Head of caudate nucleus (tissue), 42 donors: Measurements from ENCODE around the gene CADM1.
A peak's percentile ranks its signal among the peaks of the same experiment; 100 is the strongest.

Experiments
- DNase-seq, 42 donors: peaks; one replicate each; pipeline versions ENCODE4 v3.0.0 to v3.0.0-alpha.2; 2020 to 2021; ENCODE audit warnings: mixed read lengths in 7 of 42
- intact Hi-C: fragments of 100-400 bp; cut with DNase I; formaldehyde crosslinking; loops from one replicate; pipeline ENCODE4 v1.15.0; 2022

CADM1 gene

DNA sequence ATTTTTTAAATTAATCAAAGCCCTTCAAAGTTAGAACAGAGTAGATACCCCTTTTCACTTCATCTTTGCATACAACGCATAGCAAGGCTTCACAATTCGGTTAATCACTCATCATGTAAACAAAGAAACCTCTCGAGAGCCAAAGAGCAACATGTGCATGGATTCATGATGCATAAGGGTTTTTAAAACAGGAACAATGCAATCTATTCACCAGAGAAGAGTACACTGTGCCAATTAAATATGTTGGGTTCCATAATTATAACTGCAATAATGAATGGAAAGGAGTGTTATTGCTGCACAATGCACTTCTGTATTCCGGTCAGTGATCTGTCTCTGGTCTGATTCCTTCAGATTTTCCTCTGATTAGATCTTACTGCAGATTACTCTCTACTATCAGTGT is 45.3 kb downstream of the CADM1 start:
- intact Hi-C loops, result no loop called here
- peak in 1 of 42 donors; percentile 7 for DNase-seq

DNA sequence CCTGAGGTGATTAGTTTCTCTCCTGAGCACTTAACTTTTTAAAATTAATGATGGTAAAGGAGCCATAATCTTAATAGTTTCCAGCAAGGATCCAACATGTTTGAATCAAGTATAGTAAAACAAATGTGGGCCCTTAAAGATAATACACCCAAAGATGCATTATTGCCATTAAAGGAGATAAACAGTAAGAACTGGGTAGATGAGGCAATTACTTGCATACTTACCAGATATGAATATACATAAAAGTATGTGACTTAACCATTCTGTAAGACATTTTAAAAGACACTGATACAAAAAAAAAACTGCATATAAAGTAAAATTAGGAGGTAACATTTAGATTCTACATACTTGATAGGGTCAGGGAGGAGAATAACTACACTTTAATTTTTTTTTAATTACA is 48.2 kb downstream of the CADM1 start:
- intact Hi-C loops, result no loop called here
- no peak for DNase-seq

DNA sequence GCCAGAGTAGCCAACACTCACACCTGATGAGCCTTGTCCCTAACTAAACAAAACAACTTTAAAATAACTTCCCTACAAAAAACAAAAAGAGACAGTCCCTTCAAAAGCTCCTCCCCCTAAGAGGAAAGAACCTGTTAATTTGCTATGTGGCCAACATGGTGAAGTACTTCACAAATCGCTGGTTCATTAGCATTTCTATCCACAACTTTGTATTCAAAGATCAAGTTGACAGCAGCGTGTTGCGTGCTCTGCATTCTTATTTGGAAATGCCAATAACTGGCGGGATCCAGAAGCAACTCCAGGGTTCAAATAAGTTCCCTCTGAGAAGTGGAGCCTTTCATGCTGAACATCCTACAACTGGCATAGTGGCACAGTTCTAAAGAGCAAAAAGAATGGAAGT is 48.6 kb downstream of the CADM1 start:
- DNase-seq, result peak in 2 of 42 donors; percentile 7 to 9
- intact Hi-C loops, result no loop called here

DNA sequence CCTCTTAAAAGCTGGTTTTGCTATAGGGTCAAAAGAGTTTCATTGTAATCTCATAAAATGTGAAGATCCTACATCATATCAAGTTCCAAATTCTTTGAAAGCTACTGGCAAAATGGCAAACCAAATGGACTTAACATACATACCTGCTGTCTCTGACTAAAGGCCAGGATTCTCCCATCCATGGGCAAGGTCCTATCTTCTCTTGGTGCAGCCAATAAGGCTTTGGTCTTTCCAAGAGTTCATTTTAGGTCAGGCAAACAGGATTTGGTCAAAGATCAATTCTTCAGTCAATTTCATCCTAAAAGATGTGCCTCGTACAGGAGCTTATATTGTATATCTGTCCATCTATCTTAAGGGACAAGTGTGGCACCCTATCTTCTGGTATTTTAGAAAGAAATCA is 49.7 kb downstream of the CADM1 start:
- intact Hi-C loops, result no loop called here

DNA sequence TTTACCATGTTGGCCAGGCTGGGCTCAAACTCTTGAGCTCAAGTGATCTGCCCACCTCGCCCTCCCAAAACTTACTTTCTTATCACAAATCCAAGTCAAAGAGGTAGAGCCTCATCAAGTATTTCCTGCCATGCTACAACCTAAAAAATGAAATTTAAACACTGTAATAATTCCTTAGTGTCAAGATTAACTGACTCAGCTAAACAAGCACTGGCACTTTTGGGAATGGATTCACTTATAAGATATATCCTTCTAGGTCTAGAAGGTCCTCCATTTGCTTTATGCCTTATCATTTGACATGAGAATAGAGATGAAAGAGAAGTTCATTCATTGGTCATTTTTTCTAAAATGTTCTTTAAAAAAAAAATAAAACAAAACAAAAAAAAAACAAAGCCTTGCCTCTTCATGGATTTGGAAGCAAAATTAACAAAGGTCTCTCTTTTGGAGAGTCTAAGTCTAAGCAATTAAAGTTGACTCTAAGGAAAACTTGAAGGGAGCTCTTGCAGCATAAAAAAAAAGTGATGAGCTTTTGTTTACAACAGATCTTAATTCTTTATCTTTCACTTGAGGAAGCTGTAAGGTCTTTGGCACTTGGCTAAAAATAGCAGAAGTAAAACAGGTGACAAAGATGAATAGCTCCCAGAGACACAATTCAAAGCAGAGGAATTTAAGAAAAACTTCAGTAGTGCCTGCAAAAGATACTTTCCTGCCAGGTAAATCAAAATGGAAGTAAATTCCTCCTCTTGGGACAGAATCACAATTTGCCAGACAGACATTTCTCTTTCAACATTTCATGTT is 50.3 kb downstream of the CADM1 start:
- intact Hi-C loops, result no loop called here
- no peak for DNase-seq

More for the DNA sequence above, 49.7 kb downstream of the CADM1 start:
- DNase-seq, result no peak

DNA sequence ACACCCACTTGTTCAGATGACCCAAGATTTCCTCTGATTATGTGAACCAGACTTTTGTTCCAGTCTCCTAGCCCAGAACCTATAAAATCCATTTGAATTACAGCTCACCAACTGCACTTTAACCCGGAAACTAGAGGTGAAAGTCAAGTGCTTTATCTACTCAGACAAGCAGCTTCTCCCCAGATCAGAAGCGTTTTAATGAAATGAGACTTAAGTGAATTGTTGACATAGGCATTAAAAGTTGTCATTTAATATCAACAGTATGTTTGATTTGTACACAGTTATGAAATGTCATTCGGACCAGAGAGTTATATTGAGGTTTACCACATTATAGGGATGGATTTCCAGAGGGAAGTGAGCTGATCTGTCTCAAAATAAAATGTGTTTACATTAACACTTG is 52.0 kb downstream of the CADM1 start:
- intact Hi-C loops, result no loop called here
- DNase-seq, result no peak

DNA sequence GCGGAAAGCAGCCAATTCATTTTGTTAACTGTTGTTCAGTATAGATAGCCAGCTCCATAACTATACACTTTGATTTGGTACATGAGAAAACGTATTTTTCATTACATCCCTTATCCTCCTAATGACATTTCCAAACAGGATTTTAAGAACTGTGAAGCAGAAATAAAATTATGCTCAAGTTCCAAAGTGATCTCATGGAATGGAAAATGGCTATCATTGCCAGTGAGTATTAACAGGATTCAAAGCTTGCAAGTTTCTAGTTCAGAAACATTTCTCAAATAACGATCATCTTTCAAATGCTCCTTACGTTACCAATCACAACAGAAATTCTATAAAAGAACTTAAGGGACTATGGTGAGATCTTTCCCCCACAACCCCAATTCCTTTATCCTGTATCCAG is 53.7 kb downstream of the CADM1 start:
- DNase-seq, result no peak
- intact Hi-C loops, result no loop called here

DNA sequence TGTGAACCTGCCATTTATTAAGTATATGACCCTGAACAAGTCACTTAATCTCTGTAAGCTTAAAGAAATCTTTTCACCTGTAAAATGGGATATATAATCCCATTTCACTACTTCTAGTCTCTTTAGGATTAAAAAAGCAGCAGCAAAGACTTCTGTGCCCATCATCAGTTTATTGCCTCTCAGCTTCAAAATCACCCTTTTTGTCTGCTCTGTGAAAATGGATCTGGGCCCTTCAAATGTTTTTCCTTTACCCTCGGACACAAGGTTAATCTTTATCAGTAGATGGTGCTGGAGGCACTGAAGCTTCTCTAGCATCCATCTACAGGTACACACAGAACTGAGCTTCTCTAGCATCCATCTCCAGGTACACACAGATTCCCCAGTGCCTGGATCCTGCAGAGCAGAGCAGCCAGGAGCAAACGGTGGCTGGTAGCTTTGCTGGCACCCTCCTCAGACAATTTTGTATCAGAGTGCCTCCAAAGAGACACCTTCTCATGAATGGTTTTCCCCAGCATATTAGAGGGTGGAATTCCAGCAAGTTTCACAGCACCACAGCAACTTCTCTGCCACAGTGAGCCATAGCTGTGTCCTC is 56.8 kb downstream of the CADM1 start:
- no peak for DNase-seq
- intact Hi-C loops, result no loop called here

DNA sequence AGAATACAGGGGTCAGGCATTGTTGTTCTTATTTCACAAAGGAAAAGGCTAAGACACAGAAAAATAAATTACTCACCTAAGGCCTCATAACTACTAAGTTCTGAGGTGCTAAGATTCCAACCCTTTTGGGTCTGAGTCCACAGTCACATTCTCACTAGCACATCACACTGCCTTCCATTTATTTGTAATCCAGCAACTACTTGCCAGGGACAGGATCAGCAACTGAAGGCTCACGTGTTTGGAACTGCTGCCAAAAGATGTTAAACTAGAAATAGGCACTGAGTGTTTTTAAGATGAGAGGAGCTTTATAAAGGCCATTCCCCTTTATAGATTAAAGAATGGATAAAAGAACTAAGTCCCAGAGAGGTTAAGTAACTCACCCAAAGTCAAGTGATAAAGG is 58.0 kb downstream of the CADM1 start:
- intact Hi-C loops, result no loop called here
- DNase-seq, result no peak

DNA sequence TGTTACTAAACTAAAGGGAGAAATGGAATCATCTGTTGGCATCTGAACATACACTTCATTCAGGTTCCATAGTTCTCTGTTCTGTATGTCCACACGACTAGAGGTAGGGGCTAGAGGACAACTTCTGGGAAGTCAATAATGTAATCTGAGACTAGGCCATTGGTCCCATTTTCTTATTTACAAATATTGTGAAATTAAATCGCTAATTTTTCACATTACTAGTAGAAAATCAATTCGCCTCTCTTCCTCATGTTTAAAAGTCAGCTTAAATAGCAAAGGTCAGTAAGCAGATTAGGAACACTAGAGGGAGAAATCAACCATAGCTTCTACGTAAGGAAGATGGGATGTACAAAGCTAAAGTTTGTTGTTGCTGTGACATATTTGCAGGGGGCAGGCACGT is 59.7 kb downstream of the CADM1 start:
- intact Hi-C loops, result no loop called here
- no peak for DNase-seq

DNA sequence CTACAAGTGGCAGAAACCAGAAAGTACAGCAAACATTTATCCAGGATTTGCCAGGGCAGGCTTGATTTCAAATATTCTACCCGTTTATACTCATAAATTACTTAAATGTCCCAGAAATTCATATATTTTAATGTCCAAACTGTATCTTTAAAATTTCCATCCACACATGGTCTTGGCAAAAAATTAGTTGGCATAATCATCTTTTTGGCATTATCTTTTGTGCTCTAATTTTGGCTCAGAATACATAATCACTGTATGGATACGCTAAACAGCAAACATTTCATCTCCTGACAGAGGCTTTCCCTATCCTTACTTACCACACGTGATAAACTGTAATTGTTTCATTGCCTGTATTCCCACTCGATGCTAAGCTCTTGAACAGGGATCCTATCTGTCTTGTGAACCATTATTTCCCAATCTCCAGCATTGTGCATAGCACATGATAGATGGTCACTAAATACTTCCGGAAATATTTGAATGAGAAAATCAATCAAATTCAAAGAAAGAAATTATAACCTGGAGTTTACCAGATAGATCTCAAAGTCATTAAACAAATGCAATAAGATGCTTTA is 64.2 kb downstream of the CADM1 start:
- no peak for DNase-seq
- intact Hi-C loops, result no loop called here

DNA sequence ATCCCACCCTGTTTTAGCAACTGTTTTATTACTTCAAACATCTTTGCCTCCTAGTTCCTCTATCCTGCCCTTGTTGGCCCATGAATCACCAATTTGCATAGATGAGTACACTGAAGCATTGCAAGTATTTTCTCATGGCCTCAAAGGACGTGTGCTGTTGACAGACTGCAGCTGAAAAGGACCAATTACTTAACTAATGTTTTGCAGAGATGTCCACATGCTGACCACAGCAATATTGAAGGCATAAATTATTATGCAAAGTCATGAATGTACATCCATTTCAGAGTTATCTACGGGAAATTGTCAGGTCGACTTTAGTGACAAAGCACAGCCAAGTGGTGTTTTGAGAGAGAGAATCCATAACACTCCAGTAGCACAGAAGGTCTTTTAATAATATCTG is 64.8 kb downstream of the CADM1 start:
- DNase-seq, result no peak
- intact Hi-C loops, result no loop called here

DNA sequence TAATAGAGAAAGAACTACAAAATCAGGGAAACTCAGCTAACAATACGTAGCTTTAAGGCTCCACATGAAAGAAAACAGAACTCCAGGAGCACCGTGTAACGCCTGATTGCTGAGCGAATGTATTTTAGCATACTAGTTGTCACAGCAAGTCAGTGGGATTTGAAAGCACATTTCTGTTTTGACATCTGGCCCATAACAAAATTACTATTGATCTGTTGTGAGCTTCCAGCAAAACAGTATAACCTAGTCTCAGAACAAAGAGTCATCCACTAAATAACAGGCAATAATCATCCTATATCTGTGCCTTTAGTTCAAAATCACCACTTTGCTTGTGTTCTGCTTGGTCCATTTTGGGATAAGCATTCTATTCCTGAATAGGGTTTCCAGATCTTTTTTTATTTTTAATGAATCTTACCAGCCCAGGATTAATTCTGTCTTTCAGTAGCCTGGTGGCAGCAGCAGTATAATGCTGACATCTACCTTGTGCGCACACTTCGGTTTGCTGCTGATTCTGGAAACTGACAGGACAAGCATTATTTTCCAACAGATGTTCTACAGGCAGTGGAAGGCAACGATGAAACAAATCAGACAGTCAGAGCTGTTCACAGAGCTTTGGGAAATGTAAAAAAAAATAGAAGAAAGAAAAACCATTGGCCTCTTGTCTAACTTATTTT is 66.2 kb downstream of the CADM1 start:
- peak in 6 of 42 donors; percentile 19 to 61 (median 35) for DNase-seq
- intact Hi-C loops, result no loop called here

DNA sequence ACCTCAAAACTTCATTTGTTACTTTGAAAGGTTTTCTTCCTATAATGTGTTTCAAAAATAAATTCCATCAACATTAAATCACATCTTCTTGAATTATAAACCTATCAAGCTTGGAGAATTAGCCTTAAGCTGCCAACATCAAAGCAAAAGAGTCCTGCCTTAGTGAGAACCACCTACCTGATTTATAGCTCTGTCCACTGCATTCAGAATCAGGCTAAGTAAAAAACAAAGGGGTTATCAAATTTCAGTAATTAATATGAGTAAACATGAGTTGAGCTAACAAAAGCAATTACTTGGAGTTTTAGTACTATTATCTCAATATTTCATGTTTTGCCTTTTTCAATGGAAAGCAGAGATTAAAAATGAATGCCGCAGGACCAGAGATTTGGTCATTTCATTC is 73.9 kb downstream of the CADM1 start:
- intact Hi-C loops, result no loop called here
- DNase-seq, result no peak

DNA sequence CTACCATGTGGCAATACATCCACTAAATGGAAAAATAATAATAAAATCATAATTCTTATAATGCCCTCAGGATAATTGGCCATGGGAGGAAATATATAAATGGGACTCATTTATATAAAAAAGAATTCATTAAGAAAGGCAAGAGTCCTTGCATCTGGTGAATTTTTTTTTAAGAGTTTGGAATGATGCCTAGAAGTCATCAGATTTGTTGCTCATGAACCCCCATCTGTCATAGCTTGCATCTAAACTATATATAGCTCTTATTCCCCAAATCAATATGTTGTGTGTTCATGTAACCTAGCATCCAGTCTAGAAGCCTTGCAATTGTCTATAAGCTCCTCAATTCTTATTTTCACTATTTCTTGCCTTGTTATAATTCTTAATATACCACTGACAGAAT is 75.9 kb downstream of the CADM1 start:
- intact Hi-C loops, result no loop called here
- DNase-seq, result no peak

DNA sequence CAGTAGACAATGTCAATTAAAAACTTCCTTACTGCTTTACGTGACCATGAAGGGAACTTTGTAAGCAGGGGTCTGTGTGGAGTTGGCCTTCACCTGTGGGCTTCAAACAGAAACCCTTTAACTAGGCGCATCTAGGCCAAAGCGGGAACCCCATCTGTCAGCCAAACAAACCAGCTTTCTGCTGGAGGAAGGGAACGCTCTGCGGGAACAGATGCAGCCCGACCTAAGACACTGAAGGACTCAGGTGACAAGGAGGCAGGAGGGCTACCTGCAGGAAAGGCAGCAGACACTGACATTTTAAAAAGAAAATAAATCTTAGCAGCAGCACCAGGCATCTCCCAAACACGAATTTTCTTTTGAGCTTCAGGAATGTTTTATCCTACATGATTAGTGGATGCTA is 78.4 kb downstream of the CADM1 start:
- intact Hi-C loops, result no loop called here
- DNase-seq, result no peak

DNA sequence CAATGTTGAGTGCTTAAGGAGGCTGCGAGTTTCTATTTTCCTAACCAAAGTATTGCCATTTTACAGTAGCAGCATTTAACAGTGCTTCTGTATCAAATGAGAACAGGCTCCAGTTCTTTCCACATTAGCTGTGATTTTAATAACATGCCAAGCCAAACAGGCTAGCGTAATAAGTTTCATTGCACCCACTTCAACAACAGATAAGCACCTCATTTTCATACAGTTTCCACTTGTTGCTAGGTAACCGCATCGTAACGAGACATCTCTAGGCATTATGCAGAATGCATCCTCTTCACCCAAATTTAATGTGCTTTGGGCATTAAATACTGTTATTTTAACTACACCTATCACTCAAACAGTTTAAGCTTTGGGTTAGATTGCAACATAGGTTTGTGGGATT is 79.0 kb downstream of the CADM1 start:
- intact Hi-C loops, result no loop called here
- no peak for DNase-seq

DNA sequence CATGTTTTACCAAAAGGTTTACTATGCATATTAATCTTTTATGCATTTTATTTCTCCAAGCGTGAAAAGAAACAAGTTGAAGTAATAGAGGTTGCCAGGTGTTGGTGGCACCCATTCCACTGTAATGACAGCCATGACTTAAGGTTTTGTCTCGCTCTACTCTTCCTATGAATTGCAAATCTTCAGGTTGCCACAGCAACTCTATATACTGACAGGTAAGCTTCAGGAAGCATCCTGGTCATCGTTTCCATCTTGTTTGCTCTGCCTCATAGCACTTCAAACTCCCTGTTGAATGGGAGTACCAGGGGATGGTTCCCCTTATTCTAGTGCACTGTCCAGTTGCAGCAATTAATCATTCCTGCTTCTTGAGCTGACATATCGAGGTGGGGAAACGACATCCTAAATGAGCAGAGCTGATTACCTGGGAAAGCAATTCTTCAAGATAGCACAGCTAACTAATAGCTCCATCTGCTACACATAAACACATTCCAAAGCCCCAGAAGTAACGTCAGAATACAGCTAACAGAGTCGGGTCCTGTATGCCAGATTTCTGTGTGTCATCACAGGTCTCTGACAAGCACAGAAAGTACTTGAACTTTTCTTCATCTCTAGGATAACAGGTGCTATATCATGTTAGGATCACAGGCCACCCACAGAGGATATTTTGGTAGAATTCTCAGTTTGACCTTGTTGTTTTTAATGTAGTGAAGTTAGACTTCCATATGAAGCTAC is 80.3 kb downstream of the CADM1 start:
- intact Hi-C loops, result no loop called here
- no peak for DNase-seq

DNA sequence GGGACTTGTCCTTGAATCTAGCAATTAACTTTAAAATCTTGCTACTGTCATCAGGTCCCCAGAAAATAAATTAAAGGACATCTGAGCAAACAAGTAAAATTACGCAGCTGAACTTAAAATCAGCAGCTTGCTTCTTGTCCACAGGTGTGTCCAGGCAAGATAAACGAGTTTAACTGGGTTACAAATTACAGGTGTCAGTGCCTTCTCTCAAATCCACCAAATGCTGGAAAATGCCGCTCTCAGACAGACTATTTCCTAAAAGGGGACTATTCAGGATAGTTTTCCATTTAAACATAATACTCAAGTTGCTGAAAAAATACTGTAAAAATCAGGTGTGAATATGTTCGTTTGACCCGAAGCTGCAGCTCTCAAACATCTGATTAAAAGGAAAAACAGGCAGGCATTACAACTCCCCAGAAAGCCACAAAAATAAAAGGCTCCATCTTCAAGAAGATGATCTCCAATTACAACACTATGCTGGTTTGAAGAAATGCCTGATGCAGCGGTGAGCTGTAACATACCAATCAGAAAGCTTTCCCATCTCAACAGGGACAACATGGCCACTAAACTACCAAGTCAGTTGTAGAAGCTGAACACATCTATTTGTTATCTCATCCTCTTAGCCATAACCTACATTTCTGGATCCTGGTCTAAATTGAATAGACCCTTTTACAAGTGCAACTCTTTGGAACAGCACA is 82.1 kb downstream of the CADM1 start:
- intact Hi-C loops, result no loop called here
- no peak for DNase-seq
